ENCODE measurements around the gene COPA.

GRCh38 chr1:160284782-160285344 lies 58.2 kb downstream of the COPA start, which contains the start of gene PEX19:
- TF ChIP-seq, protein P1, sequence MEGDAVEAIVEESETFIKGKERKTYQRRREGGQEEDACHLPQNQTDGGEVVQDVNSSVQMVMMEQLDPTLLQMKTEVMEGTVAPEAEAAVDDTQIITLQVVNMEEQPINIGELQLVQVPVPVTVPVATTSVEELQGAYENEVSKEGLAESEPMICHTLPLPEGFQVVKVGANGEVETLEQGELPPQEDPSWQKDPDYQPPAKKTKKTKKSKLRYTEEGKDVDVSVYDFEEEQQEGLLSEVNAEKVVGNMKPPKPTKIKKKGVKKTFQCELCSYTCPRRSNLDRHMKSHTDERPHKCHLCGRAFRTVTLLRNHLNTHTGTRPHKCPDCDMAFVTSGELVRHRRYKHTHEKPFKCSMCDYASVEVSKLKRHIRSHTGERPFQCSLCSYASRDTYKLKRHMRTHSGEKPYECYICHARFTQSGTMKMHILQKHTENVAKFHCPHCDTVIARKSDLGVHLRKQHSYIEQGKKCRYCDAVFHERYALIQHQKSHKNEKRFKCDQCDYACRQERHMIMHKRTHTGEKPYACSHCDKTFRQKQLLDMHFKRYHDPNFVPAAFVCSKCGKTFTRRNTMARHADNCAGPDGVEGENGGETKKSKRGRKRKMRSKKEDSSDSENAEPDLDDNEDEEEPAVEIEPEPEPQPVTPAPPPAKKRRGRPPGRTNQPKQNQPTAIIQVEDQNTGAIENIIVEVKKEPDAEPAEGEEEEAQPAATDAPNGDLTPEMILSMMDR (IDR thresholded peaks at IDR 0.05; ENCODE audit: insufficient read depth, low read depth, low read length): no peak
- TF ChIP-seq EZH2 (IDR thresholded peaks at IDR 0.05; ENCODE audit: insufficient read depth, low read length): no peak
